Measurements from ENCODE around the gene SP140.
"Not testable (repeated sequence)": the region's sequence is repeated elsewhere in the genome, so short reads cannot be mapped to it uniquely, and the experiment has no call there.

Gene SP140

GRCh38 chr2:230295192-230295591, 69.7 kb downstream of the SP140 start:
- DNase-seq = no peak

- no peak for DNase-seq
Measured at GRCh38 chr2:230296917-230297316, 71.4 kb downstream of the SP140 start.

GRCh38 chr2:230299618-230300017, 74.1 kb downstream of the SP140 start:
- no peak for DNase-seq

- no peak for DNase-seq
Measured at GRCh38 chr2:230305416-230306275, 80.1 kb downstream of the SP140 start.

- DNase-seq = no peak
Measured at GRCh38 chr2:230306474-230306873, 80.9 kb downstream of the SP140 start.

DNA sequence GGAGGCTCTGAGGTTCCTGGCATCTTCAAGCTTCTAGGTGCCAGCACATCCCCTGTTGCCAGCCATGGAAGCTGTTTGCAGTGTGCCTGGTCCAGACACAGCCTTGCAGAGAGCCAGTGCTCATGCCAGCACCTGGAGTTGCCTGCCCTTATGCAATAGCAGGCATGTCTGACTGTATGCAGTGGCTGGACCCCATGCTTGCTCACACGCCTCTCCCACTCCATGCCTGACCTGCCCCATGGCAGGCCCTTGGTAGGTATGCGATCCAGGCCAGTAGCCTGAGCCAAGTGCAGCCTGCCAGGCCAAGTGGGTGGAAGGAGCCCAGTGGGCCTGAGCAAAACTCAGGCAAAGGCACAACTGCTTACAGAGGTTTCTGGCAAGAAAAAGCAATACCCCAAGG, 81.9 kb downstream of the SP140 start:
- no peak for DNase-seq

GRCh38 chr2:230308402-230309000, 83.0 kb downstream of the SP140 start:
- DNase-seq = no peak

- not testable (repeated sequence) for DNase-seq
Measured at GRCh38 chr2:230310792-230311191, 85.3 kb downstream of the SP140 start.

DNA sequence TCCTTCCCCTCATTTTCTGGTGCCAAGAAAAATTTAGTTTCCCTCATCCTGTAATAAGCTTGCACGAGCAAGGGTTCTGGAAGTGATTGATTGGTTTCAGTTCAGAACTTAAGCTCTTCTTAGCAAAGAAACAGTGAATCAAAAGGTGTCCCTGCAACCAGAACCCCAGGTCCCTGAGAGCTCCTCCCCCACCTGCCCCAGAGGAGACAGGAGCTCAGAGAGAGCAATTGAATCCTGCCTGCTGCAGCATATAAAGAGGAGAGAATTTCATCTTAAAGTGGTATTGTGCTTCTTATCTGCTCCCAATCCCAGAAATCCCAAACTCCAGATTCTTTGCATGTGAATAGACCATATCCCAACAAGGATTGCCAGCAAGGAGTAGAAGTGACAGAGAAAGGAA, 86.1 kb downstream of the SP140 start:
- DNase-seq = not testable (repeated sequence)

DNA sequence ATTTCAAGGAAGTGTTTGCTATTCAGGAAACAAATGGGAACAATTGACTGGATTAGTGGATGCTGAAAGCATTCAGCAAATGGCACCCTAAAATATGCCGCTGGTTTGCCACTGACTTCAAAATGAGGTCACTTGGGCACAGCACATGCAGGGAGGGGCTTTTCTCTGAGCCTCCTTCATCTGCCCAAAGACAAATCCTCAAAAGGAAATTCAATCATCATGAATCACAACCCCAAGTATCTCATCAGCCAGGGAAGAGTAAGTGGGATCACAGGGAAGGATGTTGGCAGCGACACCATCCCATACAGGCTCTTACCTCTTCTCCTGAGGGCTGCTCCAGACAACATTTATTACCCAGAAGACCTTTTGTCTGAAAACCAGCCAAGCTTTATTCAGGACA, 87.1 kb downstream of the SP140 start:
- DNase-seq = no peak

DNA sequence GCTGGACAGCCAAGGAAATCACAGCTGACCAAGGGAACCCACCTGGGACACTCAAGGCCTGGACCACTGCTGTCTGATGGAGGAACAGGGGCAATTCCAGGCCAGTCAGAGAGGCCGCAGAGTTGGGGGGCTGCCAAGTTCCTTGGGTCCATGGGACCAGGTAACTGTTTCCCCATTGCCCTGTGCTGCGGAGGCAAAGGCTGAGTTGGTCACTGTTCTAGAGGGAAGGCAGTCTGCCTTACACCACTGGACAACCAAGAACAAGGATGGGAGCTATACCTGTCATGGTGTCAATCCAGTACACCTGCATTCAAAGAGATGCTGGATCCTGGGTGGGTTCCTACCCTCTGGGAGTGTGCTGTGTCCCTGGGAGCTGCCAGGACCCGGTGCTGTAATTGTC, 91.8 kb downstream of the SP140 start:
- DNase-seq = no peak

DNA sequence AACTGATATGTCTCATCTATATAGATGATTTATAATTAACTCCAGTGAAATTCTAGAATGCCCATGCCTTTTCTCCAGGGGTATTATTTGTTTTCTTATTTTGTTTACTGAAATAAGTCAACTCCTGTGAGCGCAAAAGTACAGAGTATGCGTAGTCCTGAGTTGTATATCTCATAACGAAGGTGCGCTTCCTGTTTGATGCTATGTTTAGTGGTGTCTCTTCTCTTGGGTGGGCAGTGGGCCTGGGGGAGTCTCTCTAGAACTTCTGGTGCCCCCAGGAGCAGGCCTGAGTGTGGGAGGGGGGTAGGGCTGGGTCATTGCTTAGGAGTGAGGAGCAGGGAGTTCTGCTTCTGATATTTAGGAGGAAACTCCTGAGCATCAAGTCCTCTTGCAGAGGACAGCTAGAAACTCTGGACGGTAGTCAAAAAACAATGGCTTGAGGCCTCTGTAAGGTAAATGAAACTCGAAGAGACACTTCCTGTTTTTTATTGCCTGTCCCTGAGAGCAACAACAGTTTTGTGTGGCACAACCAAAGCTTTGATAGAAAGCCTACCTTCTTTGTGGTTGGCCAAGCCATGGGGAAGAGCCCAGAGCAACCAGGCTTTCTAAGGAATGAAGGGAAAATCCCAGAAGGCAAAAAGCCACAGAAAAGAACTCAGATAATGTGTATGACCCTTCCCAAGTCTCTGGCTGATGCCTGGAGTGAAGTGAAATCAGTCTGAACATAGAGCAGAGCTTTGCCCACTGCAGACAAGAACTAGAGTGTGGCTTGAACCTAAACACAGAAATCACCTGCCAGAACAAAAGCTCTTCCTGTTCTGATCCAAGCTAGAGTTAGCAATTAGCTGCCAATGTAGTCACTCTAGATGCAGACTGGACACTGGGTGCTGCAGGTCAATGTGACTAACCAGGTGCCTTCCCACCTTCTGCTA, 92.9 kb downstream of the SP140 start:
- DNase-seq = no peak

GRCh38 chr2:230319211-230319862, 93.8 kb downstream of the SP140 start:
- peak; percentile 56 to 63 for DNase-seq

GRCh38 chr2:230321031-230321430, 95.5 kb downstream of the SP140 start:
- DNase-seq = no peak

GRCh38 chr2:230322561-230323384, 97.2 kb downstream of the SP140 start:
- no peak for DNase-seq

DNA sequence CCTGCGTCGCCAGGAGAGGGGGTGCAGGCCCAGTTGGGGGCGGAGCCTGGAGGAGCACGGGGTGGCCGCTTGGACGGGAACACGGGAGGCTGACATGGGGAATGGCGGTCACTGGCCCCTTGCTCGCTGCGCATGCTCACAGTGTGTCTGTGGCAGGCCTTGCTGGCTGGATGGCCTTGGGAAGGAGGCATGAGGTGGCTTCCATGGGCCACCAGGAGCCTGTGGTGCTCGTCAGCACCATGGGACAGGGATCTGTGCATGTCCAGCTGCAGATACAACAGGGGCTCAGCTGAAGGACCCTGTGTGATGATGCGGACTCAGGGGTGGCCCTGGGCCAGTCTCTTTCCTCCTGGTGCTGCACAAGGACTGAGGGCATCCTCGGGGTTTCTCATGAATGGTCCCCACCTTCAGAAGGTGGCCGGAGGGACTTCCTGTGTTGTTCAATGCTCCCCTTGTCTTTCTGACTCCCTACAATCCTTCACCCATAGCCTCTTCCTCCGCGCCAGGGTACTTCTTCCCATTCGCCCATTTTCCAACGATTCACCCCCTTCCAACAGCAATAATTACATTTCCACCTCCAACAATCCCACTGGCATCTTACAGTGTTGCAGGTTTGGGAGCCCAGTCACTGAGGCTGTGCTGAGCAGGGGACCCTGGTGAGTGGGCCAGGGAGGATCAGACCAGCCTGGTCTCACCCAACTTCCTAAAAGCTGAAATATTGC, 98.0 kb downstream of the SP140 start:
- DNase-seq = no peak

DNA sequence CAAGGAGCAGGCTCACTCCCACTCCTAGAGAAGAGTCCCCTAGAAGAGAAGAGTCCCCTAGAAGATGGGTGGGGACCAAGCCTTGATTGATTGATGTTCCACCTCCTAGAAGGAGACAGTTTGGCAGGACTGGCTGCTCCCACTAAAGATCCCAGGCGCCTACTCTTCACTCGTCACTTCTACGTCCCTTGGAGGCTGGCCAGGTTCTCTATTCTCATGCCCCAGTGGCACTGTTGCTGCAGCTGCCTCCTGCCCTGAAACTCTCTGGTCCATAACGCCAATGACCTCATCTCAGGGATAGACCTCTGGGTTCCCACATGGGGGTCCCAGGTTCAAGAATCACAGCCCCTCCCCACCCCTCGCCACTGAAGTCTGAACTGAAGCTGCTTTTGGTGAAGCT, 99.0 kb downstream of the SP140 start:
- DNase-seq = no peak

- no peak for DNase-seq
Measured at GRCh38 chr2:230325316-230326243, 100.0 kb downstream of the SP140 start.

- DNase-seq = peak; percentile 75 to 79
Measured at GRCh38 chr2:230326453-230327417, 101.2 kb downstream of the SP140 start, which contains the start of gene SP140L. SP140L (plus strand) TSS chr2:230327193; CDS start chr2:230327270, 77 bp downstream.

Measured in activated CD4-positive, alpha-beta T cell treated with anti-CD3 and anti-CD28 coated beads, Interleukin-2, amount 50 U/mL, for 4 hours (primary cell).